B cell (primary cell): Measurements from ENCODE around the gene PDE12. TPM values are rescaled to one million over a fixed set of nuclear protein-coding genes. Genes with fewer than 3 reads are reported as not detected.
"Not testable (repeated sequence)": the region's sequence is repeated elsewhere in the genome, so short reads cannot be mapped to it uniquely, and the experiment has no call there.

Experiments used
- ATAC-seq: fragments of 200-7000 bp; cut with Tn5 transposase; one replicate; pipeline ENCODE4 v1.10.0; 2021; ENCODE audit warnings: low read depth, mild to moderate bottlenecking, moderate number of reproducible peaks, moderate library complexity
- CTCF ChIA-PET: fragments of 350-600 bp; sonication (Branson Sonifier 250); formaldehyde crosslinking; loops from one replicate; lab custom pipeline; 2021; ENCODE audit warnings: antibody characterized with exemption, inconsistent platforms; lab: Charles Lee
- POLR2A ChIA-PET: fragments of 350-600 bp; sonication (Branson Sonifier 250); formaldehyde crosslinking; loops from one replicate; lab custom pipeline; 2021; ENCODE audit warnings: antibody characterized with exemption; lab: Charles Lee
- DNase-seq: peaks from one replicate; pipeline ENCODE4 v3.0.0; 2013
- H2AFZ ChIP-seq: 2 replicates; pipeline ENCODE4 v1.6.1; 2012; ENCODE audit warnings: mild to moderate bottlenecking, low read depth, low read length; ENCODE audit not compliant: insufficient read depth, poor library complexity, severe bottlenecking
- H3K27ac ChIP-seq, 2 donors: 1 replicate in 1 of 2; 2 replicates in 1 of 2; pipeline ENCODE4 v1.5.1; 2012 to 2013; ENCODE audit warnings: low read length in 2 of 2, mild to moderate bottlenecking in 2 of 2, moderate library complexity in 1 of 2
- H3K27me3 ChIP-seq, 4 experiments: fragments of 200-600 bp in 1 of 4; sonication (generic) in 1 of 4; replicated peaks in 1 of 4; 1 replicate in 2 of 4; 2 replicates in 2 of 4; pipeline versions ENCODE4 v1.6.1 to v1.7.0; 2013 to 2016; ENCODE audit warnings: low read length in 3 of 4, mild to moderate bottlenecking in 2 of 4, mixed read lengths in 1 of 4, moderate library complexity in 1 of 4; ENCODE audit not compliant: insufficient read depth in 4 of 4, control insufficient read depth in 3 of 4; ENCODE audit errors: control extremely low read depth in 1 of 4
- H3K36me3 ChIP-seq, 2 experiments: replicated peaks in 1 of 2; 1 replicate in 1 of 2; 2 replicates in 1 of 2; pipeline versions ENCODE4 v1.6.1 to v1.7.1; 2013; ENCODE audit warnings: low read length in 1 of 2; ENCODE audit not compliant: insufficient read depth in 2 of 2, control insufficient read depth in 1 of 2; ENCODE audit errors: control extremely low read depth in 1 of 2, extremely low read depth in 1 of 2
- H3K4me1 ChIP-seq, 2 donors: fragments of 200-600 bp in 1 of 2; sonication (generic) in 1 of 2; 1 replicate in 1 of 2; 2 replicates in 1 of 2; pipeline versions ENCODE4 v1.5.1 to v1.6.1; 2013 to 2017; ENCODE audit warnings: low read length in 2 of 2; ENCODE audit not compliant: control insufficient read depth in 2 of 2, insufficient read depth in 2 of 2
- H3K4me2 ChIP-seq: replicated peaks from 2 replicates; pipeline ENCODE3; 2012; ENCODE audit warnings: mild to moderate bottlenecking, low read depth, low read length; ENCODE audit not compliant: poor library complexity, severe bottlenecking
- H3K4me3 ChIP-seq, 5 experiments: fragments of 200-600 bp in 1 of 5; sonication (generic) in 1 of 5; 1 replicate in 3 of 5; 2 replicates in 2 of 5; pipeline versions ENCODE4 v1.5.1 to v1.7.0; 2011 to 2016; ENCODE audit warnings: low read length in 4 of 5, mild to moderate bottlenecking in 4 of 5, low read depth in 2 of 5, control low read depth in 1 of 5, moderate library complexity in 1 of 5; ENCODE audit not compliant: insufficient read depth in 1 of 5; ENCODE audit errors: control extremely low read depth in 1 of 5, extremely low read depth in 1 of 5
- H3K79me2 ChIP-seq: fragments of 200-600 bp; sonication (generic); one replicate; pipeline ENCODE4 v1.6.0; 2016; ENCODE audit warnings: low read length; ENCODE audit not compliant: control insufficient read depth, insufficient read depth
- H3K9ac ChIP-seq: fragments of 200-600 bp; sonication (generic); 2 replicates; pipeline ENCODE4 v1.6.1; 2017; ENCODE audit warnings: mild to moderate bottlenecking, low read length, moderate library complexity
- H3K9me3 ChIP-seq, 3 donors: one replicate each; pipeline versions ENCODE4 v1.6.1 to v1.7.1; 2013; ENCODE audit warnings: low read length in 2 of 3; ENCODE audit not compliant: control insufficient read depth in 2 of 3, insufficient read depth in 1 of 3; ENCODE audit errors: control extremely low read depth in 1 of 3
- H4K20me1 ChIP-seq: 2 replicates; pipeline ENCODE4 v1.6.0; 2012; ENCODE audit warnings: mild to moderate bottlenecking, low read length; ENCODE audit not compliant: insufficient read depth, control insufficient read depth, poor library complexity, severe bottlenecking
- H3K27ac Mint-ChIP-seq: one replicate; pipeline ENCODE4 v1.8.0; 2021; ENCODE audit warnings: mixed read lengths
- H3K27me3 Mint-ChIP-seq: one replicate; pipeline ENCODE4 v1.8.0; 2021; ENCODE audit warnings: mixed read lengths
- H3K4me1 Mint-ChIP-seq: one replicate; pipeline ENCODE4 v1.8.0; 2021; ENCODE audit warnings: mixed read lengths
- H3K4me3 Mint-ChIP-seq: one replicate; pipeline ENCODE4 v1.8.0; 2021; ENCODE audit warnings: mixed read lengths
- H3K9me3 Mint-ChIP-seq: one replicate; pipeline ENCODE4 v1.8.0; 2022; ENCODE audit warnings: mixed read lengths; ENCODE audit not compliant: insufficient read depth
- CTCF ChIP-seq: fragments of 200-600 bp; IDR thresholded peaks from one replicate; pipeline ENCODE4 v1.8.0; 2022; ENCODE audit warnings: antibody characterized with exemption, mild to moderate bottlenecking
- EZH2 ChIP-seq: IDR thresholded peaks from 2 replicates; pipeline ENCODE4 v1.6.1; 2012; ENCODE audit warnings: borderline replicate concordance, low read depth, mild to moderate bottlenecking, moderate library complexity, low read length; ENCODE audit not compliant: insufficient read depth, poor library complexity, severe bottlenecking
- WGBS: methylation state at CpG from one replicate; pipeline ENCODE4 v1.1.5; 2013; ENCODE audit warnings: missing lambda C conversion rate; ENCODE audit not compliant: insufficient coverage; 5-methylcytosine and 5-hydroxymethylcytosine counted together
- intact Hi-C: fragments of 100-400 bp; cut with micrococcal nuclease; formaldehyde crosslinking; loops from one replicate; pipeline ENCODE4 v1.10.0; 2022
- polyA plus RNA-seq: library from polyadenylated mRNA; depleted of rRNA; stranded (reverse); fragments of >200 nt; gene quantifications from 2 replicates; pipeline ENCODE4 v1.2.3, GENCODE V29; 2012
- total RNA-seq, 2 donors: library from RNA; stranded (reverse); fragments of 120-200 nt in 1 of 2; gene quantifications; 1 replicate in 1 of 2; 2 replicates in 1 of 2; pipeline versions ENCODE4 v1.2.3 to v1.2.4, GENCODE V29; 2013 to 2022

Gene PDE12
- total and polyA plus RNA-seq, 2 donors (not counting 1 experiment from before 2014, with no cell fraction given), result 7.3 to 18.3 TPM

- Histone ChIP-seq H3K4me2 (no peak overlapping the region), H3K36me3 (peaks cover 2% of the 10 kb centered on the region in 2 experiments), H3K4me3 (no peak overlapping the region), H2AFZ (no peak overlapping the region), H3K9ac (no peak overlapping the region), H3K4me1 (no peaks in the 10 kb centered on the region), H3K27me3 (no peaks in the 10 kb centered on the region), H3K79me2 (peaks cover 10% of the 10 kb centered on the region), H4K20me1 (no peaks in the 10 kb centered on the region), H3K9me3 (peaks cover 0 to 3% (median 1%) of the 10 kb centered on the region in 3 donors), H3K27ac (no peak overlapping the region)
- H3K4me3 Mint-ChIP-seq, result no peak overlapping the region
- WGBS, result 100% methylated on average over 1 of the region's 2 CpGs
- H3K27me3 Mint-ChIP-seq, result no peaks in the 10 kb centered on the region
- TF ChIP-seq CTCF (no peak), EZH2 (no peak)
- intact Hi-C loops, result no loop called here
- no peak overlapping the region for H3K27ac Mint-ChIP-seq
- H3K9me3 Mint-ChIP-seq, result no peaks in the 10 kb centered on the region
- POLR2A ChIA-PET, result interaction anchor here (0.5 kb wide), 1 partner anchor 53 kb away, joined by 3 read pairs; no protein-coding TSS in a partner anchor
- H3K4me1 Mint-ChIP-seq, result no peaks in the 10 kb centered on the region
- DNase-seq, result no peak
- ATAC-seq, result no peak
- CTCF ChIA-PET, result no interaction called here
Observed at GRCh38 chr3:57604971-57605370, 48.9 kb downstream of the PDE12 start.

DNA sequence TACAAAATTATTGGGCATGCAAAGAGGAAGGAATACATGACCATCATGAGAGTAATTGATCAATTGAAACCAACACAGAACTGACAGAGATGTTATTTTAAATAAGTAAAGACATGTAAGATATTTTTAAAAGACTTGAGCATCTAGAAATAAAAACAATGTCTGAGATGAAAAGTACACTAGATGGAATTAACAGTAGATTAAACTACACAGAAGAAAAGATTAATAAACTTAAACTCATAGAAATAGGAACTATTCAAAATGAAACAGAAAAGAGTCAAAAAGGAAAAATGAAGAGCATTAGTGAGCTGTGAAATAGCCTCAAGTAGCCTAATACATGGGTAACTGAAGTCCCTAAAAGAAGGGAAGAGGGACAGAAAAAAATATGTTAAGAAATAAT is 49.6 kb downstream of the PDE12 start:
- peaks cover 2% of the 10 kb centered on the region in 2 experiments for H3K36me3 ChIP-seq
- CTCF ChIA-PET, result no interaction called here
- H3K79me2 ChIP-seq, result peaks cover 6% of the 10 kb centered on the region
- ATAC-seq (no peak), DNase-seq (no peak)
- no peaks in the 10 kb centered on the region for H3K9me3 Mint-ChIP-seq
- peaks cover 0 to 3% (median 1%) of the 10 kb centered on the region in 3 donors for H3K9me3 ChIP-seq
- H3K27ac Mint-ChIP-seq, result no peak overlapping the region
- H3K27ac ChIP-seq, result no peak overlapping the region
- no peak overlapping the region for H2AFZ ChIP-seq
- no peaks in the 10 kb centered on the region for H3K27me3 Mint-ChIP-seq
- H3K27me3 ChIP-seq, result no peaks in the 10 kb centered on the region
- H3K4me3 Mint-ChIP-seq, result no peak overlapping the region
- H3K4me3 ChIP-seq, result no peak overlapping the region
- no peak for TF ChIP-seq CTCF
- TF ChIP-seq EZH2, result no peak
- no peaks in the 10 kb centered on the region for H3K4me1 ChIP-seq
- POLR2A ChIA-PET, result no interaction called here
- H4K20me1 ChIP-seq, result no peaks in the 10 kb centered on the region
- no peaks in the 10 kb centered on the region for H3K4me1 Mint-ChIP-seq
- intact Hi-C loops, result no loop called here
- H3K9ac ChIP-seq, result no peak overlapping the region
- H3K4me2 ChIP-seq, result no peak overlapping the region

GRCh38 chr3:57611870-57612269 is 55.8 kb downstream of the PDE12 start:
- H3K27me3 ChIP-seq, H3K27ac Mint-ChIP-seq, H3K4me3 Mint-ChIP-seq, H3K9me3 Mint-ChIP-seq, H3K36me3 ChIP-seq, H3K9ac ChIP-seq, ATAC-seq, CTCF ChIA-PET, H3K4me2 ChIP-seq, POLR2A ChIA-PET, H3K4me1 ChIP-seq, H3K4me3 ChIP-seq, H4K20me1 ChIP-seq, H3K4me1 Mint-ChIP-seq, intact Hi-C loops, H3K9me3 ChIP-seq, H2AFZ ChIP-seq, H3K27me3 Mint-ChIP-seq, DNase-seq, H3K79me2 ChIP-seq, H3K27ac ChIP-seq: not testable (repeated sequence)
- WGBS, result no CpG with 5 or more reads among the region's 5 CpGs
